Stimulated activated CD8-positive, alpha-beta memory T cell treated with anti-CD3 and anti-CD28 coated beads, Interleukin-15, amount 100 ng/mL, for 4 hours (primary cell): ENCODE data around the gene LCE1B.

Experiments used
- DNase-seq, 2 donors: peaks; one replicate each; pipeline ENCODE4 v3.0.0-alpha.2; 2020; ENCODE audit warnings: low read depth in 2 of 2

Gene LCE1B

GRCh38 chr1:152861374-152861773, 49.6 kb downstream of the LCE1B start:
- no peak for DNase-seq
